Activated T-cell treated with anti-CD3 and anti-CD28 coated beads for 1 hour (primary cell): Measurements from ENCODE around the gene CPS1.

ENCODE experiments used
- DNase-seq: peaks from one replicate; pipeline ENCODE4 v3.0.0-alpha.2; 2020; ENCODE audit warnings: low read depth

The CPS1 gene

DNA sequence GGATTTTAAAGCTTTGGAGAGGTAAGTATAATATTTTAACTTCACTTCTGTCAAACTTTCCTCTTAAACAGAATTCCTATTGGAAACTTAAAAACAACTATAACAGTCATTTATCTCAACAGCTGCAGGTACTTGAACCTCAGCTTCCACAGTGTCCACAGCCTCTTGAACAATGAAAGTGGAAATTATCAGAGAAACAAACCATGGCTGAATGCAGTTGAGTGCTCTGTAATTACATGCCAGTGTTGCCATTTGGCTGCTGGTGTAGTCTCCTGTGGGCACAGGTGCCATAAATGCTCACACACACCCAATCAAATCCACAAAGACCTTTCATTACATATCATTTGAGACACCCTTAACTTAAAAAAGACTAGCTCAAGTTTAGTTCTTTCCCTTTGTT lies 125.1 kb downstream of the CPS1 start:
- DNase-seq, result no peak

DNA sequence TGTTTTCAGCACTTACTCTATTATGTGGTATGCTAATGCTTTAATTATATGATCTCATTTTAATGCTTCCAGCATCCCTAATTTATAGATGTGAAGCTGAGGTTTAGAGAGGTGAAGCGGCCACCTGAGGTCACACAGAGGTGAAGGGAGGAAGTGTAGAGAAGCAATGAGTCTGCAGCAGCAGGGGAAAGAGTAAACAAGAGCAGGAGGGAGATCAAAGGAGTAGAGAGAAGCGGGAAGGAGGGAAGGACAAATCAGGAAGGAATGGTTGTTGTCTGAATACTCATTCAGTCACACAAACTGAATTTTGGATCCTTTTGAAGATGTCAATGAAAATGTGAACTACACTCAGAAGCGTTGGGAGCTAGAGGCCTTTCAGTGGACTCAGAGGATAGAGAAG lies 130.0 kb downstream of the CPS1 start:
- no peak for DNase-seq

- DNase-seq, result no peak
These were observed 131.5 kb downstream of the CPS1 start for GRCh38 chr2:210687786-210688470.

- DNase-seq, result no peak
These were observed 151.5 kb downstream of the CPS1 start for GRCh38 chr2:210707900-210708299.

GRCh38 chr2:210713122-210713521 lies 156.7 kb downstream of the CPS1 start:
- DNase-seq, result no peak

- no peak for DNase-seq
These were observed 159.2 kb downstream of the CPS1 start for GRCh38 chr2:210715560-210716082.

- DNase-seq, result no peak
These were observed 162.1 kb downstream of the CPS1 start for GRCh38 chr2:210718503-210718902.

GRCh38 chr2:210722092-210722491 lies 165.7 kb downstream of the CPS1 start:
- DNase-seq, result no peak

- no peak for DNase-seq
These were observed 171.2 kb downstream of the CPS1 start for GRCh38 chr2:210727549-210727948.
